Measurements from ENCODE around the gene AKAP4. TPM values are rescaled to one million over a fixed set of nuclear protein-coding genes. Genes with fewer than 3 reads are reported as not detected.

AKAP4 gene
- total and polyA plus RNA-seq, 10 of the 15 experiments (the other 5 are each of a cell fraction or from before 2014, with no cell fraction given), result not detected

DNA sequence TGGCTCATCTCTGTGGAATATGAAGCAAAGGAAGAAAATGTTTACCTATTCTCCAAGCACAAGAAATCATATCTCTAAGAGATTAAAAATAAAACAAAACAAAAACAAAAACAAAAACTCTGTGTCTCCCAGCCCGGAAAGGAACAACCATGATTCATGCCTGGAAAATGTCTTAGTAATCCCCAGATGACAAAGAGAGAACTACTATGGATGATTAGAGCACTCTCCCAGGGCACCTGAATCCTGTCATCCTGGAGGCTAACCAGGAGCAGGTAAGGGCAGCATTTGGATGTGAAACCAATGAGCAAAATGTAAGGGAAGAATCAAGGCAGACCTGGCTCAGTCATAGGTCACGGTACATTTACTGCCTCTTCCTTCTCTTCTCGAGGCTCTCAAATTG is 1.7 kb upstream of the AKAP4 start:
- POLR2A ChIA-PET, result no interaction called here
- ATAC-seq (no peak), DNase-seq (ENCODE audit: low read depth, low spot score) (no peak), FAIRE-seq (no peak)
- no peaks in the 10 kb centered on the region for H3K27me3 ChIP-seq (replicated peaks in 1 of 2; ENCODE audit: control insufficient read depth in 2 of 2, insufficient read depth in 2 of 2, low read length in 1 of 2)
- no peaks in the 10 kb centered on the region for H3K79me2 ChIP-seq (ENCODE audit: control insufficient read depth, insufficient read depth, low read length)
- in situ Hi-C loops (cut with MboI) (no loop called here), intact Hi-C loops (cut with micrococcal nuclease; ENCODE audit: unreplicated experiment) (no loop called here)
- SMC1A ChIA-PET (ENCODE audit: uncharacterized antibody, unreplicated experiment), result no interaction called here
- no TSS peak for BruUV-seq (replicated peaks)
- WGBS (ENCODE audit: insufficient coverage, insufficient replicate concordance, low lambda C conversion rate, missing lambda C conversion rate), result 61% methylated on average over 3 of the region's 3 CpGs
- CTCF ChIA-PET, result interaction anchor here (2.2 kb wide), 1 partner anchor 10 kb away, joined by 8 read pairs; no protein-coding TSS in a partner anchor
- no peak overlapping the region for H3K4me2 ChIP-seq (ENCODE audit: control insufficient read depth, insufficient read depth)
- no peaks in the 10 kb centered on the region; the same call in 1 of the 2 replicates for H3K4me1 ChIP-seq (ENCODE audit: control insufficient read depth, insufficient read depth, low read length)
- no peak overlapping the region for H2AFZ ChIP-seq (ENCODE audit: control insufficient read depth, low read depth, low read length)
- no peak overlapping the region for H3K27ac ChIP-seq (ENCODE audit: control insufficient read depth, insufficient read depth)
- no peak overlapping the region for H3K9ac ChIP-seq (ENCODE audit: control insufficient read depth, insufficient read depth, low read length)
- H4K20me1 ChIP-seq (ENCODE audit: control insufficient read depth, insufficient read depth), result no peaks in the 10 kb centered on the region
- no peaks in the 10 kb centered on the region for H3K9me3 ChIP-seq (replicated peaks; ENCODE audit: control insufficient read depth, insufficient read depth, low read length)
- no peaks in the 10 kb centered on the region for H3K36me3 ChIP-seq (ENCODE audit: control insufficient read depth in 2 of 2, insufficient read depth in 2 of 2, low read length in 1 of 2)
- RAD21 ChIA-PET (ENCODE audit: unreplicated experiment), result no interaction called here
- no peak overlapping the region for H3K4me3 ChIP-seq
- TF ChIP-seq TAF1 (IDR thresholded peaks at IDR 0.05; ENCODE audit: borderline replicate concordance, low read depth, low read length), result no peak
- TF ChIP-seq, protein P1, sequence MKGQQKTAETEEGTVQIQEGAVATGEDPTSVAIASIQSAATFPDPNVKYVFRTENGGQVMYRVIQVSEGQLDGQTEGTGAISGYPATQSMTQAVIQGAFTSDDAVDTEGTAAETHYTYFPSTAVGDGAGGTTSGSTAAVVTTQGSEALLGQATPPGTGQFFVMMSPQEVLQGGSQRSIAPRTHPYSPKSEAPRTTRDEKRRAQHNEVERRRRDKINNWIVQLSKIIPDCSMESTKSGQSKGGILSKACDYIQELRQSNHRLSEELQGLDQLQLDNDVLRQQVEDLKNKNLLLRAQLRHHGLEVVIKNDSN (IDR thresholded peaks at IDR 0.05; ENCODE audit: borderline replicate concordance, extremely low read length, insufficient read depth, low read depth, low read length), result no peak
- TF ChIP-seq, protein P2, sequence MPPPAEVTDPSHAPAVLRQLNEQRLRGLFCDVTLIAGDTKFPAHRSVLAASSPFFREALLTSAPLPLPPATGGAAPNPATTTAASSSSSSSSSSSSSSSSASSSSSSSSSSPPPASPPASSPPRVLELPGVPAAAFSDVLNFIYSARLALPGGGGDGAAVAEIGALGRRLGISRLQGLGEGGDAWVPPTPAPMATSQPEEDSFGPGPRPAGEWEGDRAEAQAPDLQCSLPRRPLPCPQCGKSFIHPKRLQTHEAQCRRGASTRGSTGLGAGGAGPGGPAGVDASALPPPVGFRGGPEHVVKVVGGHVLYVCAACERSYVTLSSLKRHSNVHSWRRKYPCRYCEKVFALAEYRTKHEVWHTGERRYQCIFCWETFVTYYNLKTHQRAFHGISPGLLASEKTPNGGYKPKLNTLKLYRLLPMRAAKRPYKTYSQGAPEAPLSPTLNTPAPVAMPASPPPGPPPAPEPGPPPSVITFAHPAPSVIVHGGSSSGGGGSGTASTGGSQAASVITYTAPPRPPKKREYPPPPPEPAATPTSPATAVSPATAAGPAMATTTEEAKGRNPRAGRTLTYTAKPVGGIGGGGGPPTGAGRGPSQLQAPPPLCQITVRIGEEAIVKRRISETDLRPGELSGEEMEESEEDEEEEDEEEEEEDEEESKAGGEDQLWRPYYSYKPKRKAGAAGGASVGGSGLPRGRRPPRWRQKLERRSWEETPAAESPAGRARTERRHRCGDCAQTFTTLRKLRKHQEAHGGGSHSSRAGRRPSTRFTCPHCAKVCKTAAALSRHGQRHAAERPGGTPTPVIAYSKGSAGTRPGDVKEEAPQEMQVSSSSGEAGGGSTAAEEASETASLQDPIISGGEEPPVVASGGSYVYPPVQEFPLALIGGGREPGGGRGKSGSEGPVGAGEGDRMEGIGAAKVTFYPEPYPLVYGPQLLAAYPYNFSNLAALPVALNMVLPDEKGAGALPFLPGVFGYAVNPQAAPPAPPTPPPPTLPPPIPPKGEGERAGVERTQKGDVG (CRISPR knock-in tag; IDR thresholded peaks at IDR 0.05), result no peak
- TF ChIP-seq, protein P3, sequence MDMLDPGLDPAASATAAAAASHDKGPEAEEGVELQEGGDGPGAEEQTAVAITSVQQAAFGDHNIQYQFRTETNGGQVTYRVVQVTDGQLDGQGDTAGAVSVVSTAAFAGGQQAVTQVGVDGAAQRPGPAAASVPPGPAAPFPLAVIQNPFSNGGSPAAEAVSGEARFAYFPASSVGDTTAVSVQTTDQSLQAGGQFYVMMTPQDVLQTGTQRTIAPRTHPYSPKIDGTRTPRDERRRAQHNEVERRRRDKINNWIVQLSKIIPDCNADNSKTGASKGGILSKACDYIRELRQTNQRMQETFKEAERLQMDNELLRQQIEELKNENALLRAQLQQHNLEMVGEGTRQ (IDR thresholded peaks at IDR 0.05; ENCODE audit: borderline replicate concordance, low read depth, low read length), result no peak
- no peak for TF ChIP-seq BCL11A (IDR thresholded peaks at IDR 0.05; ENCODE audit: low read depth, low read length)
- TF ChIP-seq, protein P4, sequence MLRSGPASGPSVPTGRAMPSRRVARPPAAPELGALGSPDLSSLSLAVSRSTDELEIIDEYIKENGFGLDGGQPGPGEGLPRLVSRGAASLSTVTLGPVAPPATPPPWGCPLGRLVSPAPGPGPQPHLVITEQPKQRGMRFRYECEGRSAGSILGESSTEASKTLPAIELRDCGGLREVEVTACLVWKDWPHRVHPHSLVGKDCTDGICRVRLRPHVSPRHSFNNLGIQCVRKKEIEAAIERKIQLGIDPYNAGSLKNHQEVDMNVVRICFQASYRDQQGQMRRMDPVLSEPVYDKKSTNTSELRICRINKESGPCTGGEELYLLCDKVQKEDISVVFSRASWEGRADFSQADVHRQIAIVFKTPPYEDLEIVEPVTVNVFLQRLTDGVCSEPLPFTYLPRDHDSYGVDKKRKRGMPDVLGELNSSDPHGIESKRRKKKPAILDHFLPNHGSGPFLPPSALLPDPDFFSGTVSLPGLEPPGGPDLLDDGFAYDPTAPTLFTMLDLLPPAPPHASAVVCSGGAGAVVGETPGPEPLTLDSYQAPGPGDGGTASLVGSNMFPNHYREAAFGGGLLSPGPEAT (IDR thresholded peaks at IDR 0.05; ENCODE audit: low read depth), result no peak
- no peak for TF ChIP-seq BHLHE40 (IDR thresholded peaks at IDR 0.05; ENCODE audit: borderline replicate concordance in 1 of 2, low read depth in 2 of 2, low read length in 1 of 2)
- TF ChIP-seq SPI1 (IDR thresholded peaks at IDR 0.05; ENCODE audit: borderline replicate concordance, insufficient read depth, low read depth, low read length), result no peak
- no peak for TF ChIP-seq MEF2B (IDR thresholded peaks at IDR 0.05; ENCODE audit: partially characterized antibody, poor library complexity, severe bottlenecking)
- no peak for TF ChIP-seq WRNIP1 (IDR thresholded peaks at IDR 0.05; ENCODE audit: borderline replicate concordance, low read depth, low read length)
- TF ChIP-seq, protein P5, sequence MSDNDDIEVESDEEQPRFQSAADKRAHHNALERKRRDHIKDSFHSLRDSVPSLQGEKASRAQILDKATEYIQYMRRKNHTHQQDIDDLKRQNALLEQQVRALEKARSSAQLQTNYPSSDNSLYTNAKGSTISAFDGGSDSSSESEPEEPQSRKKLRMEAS (IDR thresholded peaks at IDR 0.05; ENCODE audit: low read depth, low read length), result no peak
- TF ChIP-seq SMC3 (IDR thresholded peaks at IDR 0.05; ENCODE audit: borderline replicate concordance, low read length), result no peak
